Measurements from ENCODE around the gene IFT27. TPM values are rescaled to one million over a fixed set of nuclear protein-coding genes. Genes with fewer than 3 reads are reported as not detected.

IFT27 gene
- polyA plus RNA-seq, 1 donor from 2014 or later: 111 TPM

DNA sequence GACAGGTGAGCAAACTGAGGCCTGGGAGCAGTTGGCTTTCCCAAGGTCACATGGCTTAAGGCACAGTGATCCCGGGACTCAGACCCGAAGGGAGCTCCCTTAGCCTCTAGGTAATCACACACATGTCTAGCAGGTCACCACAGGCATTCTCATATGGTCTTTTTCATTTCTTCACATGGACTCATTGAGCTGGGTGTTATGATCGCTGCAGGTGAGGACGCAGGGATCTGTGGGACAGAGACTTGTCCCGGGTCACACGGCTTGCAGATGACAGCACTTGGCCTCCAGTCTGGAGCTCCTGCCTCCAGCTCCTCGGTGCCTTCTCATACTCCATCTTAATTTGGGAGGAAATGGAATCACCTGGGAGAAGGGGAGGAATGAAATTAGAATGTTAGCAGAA lies 48.8 kb downstream of the IFT27 start:
- H3K27me3 ChIP-seq (ENCODE audit: insufficient read depth, low read depth, low read length): peaks cover 3% of the 10 kb centered on the region
- no peaks in the 10 kb centered on the region for H3K9me3 ChIP-seq (ENCODE audit: low read length)
- H3F3A ChIP-seq (ENCODE audit: insufficient read depth, low read length, poor library complexity, severe bottlenecking): no peaks in the 10 kb centered on the region
- no peak overlapping the region for H2AFZ ChIP-seq (ENCODE audit: low read depth, low read length)
- H3K9ac ChIP-seq (ENCODE audit: low read length): no peak overlapping the region
- H3K9me2 ChIP-seq (ENCODE audit: insufficient read depth, low read length): no peaks in the 10 kb centered on the region
- TF ChIP-seq RAD21 (conservative IDR thresholded peaks at IDR 0.05): no peak
- TF ChIP-seq, protein P1, sequence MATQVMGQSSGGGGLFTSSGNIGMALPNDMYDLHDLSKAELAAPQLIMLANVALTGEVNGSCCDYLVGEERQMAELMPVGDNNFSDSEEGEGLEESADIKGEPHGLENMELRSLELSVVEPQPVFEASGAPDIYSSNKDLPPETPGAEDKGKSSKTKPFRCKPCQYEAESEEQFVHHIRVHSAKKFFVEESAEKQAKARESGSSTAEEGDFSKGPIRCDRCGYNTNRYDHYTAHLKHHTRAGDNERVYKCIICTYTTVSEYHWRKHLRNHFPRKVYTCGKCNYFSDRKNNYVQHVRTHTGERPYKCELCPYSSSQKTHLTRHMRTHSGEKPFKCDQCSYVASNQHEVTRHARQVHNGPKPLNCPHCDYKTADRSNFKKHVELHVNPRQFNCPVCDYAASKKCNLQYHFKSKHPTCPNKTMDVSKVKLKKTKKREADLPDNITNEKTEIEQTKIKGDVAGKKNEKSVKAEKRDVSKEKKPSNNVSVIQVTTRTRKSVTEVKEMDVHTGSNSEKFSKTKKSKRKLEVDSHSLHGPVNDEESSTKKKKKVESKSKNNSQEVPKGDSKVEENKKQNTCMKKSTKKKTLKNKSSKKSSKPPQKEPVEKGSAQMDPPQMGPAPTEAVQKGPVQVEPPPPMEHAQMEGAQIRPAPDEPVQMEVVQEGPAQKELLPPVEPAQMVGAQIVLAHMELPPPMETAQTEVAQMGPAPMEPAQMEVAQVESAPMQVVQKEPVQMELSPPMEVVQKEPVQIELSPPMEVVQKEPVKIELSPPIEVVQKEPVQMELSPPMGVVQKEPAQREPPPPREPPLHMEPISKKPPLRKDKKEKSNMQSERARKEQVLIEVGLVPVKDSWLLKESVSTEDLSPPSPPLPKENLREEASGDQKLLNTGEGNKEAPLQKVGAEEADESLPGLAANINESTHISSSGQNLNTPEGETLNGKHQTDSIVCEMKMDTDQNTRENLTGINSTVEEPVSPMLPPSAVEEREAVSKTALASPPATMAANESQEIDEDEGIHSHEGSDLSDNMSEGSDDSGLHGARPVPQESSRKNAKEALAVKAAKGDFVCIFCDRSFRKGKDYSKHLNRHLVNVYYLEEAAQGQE (IDR thresholded peaks at IDR 0.05; ENCODE audit: borderline replicate concordance): no peak
- TF ChIP-seq MXI1 (conservative IDR thresholded peaks at IDR 0.05; ENCODE audit: poor library complexity, severe bottlenecking): no peak
- TF ChIP-seq, protein P2, sequence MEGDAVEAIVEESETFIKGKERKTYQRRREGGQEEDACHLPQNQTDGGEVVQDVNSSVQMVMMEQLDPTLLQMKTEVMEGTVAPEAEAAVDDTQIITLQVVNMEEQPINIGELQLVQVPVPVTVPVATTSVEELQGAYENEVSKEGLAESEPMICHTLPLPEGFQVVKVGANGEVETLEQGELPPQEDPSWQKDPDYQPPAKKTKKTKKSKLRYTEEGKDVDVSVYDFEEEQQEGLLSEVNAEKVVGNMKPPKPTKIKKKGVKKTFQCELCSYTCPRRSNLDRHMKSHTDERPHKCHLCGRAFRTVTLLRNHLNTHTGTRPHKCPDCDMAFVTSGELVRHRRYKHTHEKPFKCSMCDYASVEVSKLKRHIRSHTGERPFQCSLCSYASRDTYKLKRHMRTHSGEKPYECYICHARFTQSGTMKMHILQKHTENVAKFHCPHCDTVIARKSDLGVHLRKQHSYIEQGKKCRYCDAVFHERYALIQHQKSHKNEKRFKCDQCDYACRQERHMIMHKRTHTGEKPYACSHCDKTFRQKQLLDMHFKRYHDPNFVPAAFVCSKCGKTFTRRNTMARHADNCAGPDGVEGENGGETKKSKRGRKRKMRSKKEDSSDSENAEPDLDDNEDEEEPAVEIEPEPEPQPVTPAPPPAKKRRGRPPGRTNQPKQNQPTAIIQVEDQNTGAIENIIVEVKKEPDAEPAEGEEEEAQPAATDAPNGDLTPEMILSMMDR (IDR thresholded peaks at IDR 0.05; ENCODE audit: poor library complexity, severe bottlenecking): no peak
- TF ChIP-seq TAF1 (IDR thresholded peaks at IDR 0.05; ENCODE audit: low read depth): no peak
- no peak for TF ChIP-seq EP300 (conservative IDR thresholded peaks at IDR 0.05; ENCODE audit: poor library complexity, severe bottlenecking)
- TF ChIP-seq EZH2 (IDR thresholded peaks at IDR 0.05; ENCODE audit: borderline replicate concordance, insufficient read depth, low read length, poor library complexity, severe bottlenecking): no peak
- no peak for TF ChIP-seq POLR2AphosphoS5 (IDR thresholded peaks at IDR 0.05)
- TF ChIP-seq SMC3 (conservative IDR thresholded peaks at IDR 0.05; ENCODE audit: poor library complexity): no peak
- H3K27ac ChIP-seq (ENCODE audit: low read length): no peak overlapping the region
- no peaks in the 10 kb centered on the region for H3K79me2 ChIP-seq (replicated peaks; ENCODE audit: insufficient read depth, low read length)
- H3K4me2 ChIP-seq (ENCODE audit: low read length): no peak overlapping the region
- no peak overlapping the region for H3K4me3 ChIP-seq (ENCODE audit: low read length)
- H4K20me1 ChIP-seq (ENCODE audit: insufficient read depth): no peaks in the 10 kb centered on the region
- H3K36me3 ChIP-seq (ENCODE audit: insufficient read depth, low read length): no peaks in the 10 kb centered on the region

DNA sequence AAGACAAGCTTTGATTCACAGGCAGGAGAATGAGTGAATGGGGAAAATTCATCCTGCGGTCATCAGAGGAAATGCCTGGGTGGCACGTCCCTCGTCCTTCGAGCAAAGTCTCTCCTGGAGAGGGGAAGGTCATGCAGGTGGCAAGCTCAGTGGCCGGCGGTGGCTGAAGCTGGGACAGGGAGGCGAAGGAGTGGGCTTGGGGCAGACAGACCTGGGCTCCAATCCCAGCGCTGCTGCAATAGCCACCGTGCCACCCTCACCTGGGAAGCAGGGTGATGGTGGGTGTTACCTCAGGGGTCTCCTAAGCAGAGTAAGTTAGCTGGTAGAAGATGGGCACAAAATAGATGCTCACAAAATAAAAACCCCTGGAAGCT lies 49.9 kb downstream of the IFT27 start:
- Histone ChIP-seq H3K4me2 (ENCODE audit: low read length) (no peak overlapping the region), H3K27me3 (ENCODE audit: insufficient read depth, low read depth, low read length) (peaks cover 3% of the 10 kb centered on the region), H3K36me3 (ENCODE audit: insufficient read depth, low read length) (no peaks in the 10 kb centered on the region), H4K20me1 (ENCODE audit: insufficient read depth) (no peaks in the 10 kb centered on the region), H3K9me3 (ENCODE audit: low read length) (no peaks in the 10 kb centered on the region), H3K9me2 (ENCODE audit: insufficient read depth, low read length) (no peaks in the 10 kb centered on the region), H3K9ac (ENCODE audit: low read length) (no peak overlapping the region), H3F3A (ENCODE audit: insufficient read depth, low read length, poor library complexity, severe bottlenecking) (no peaks in the 10 kb centered on the region), H3K79me2 (replicated peaks; ENCODE audit: insufficient read depth, low read length) (no peaks in the 10 kb centered on the region), H3K4me3 (ENCODE audit: low read length) (no peak overlapping the region), H2AFZ (ENCODE audit: low read depth, low read length) (no peak overlapping the region), H3K27ac (ENCODE audit: low read length) (no peak overlapping the region)
- TF ChIP-seq, protein P1 (IDR thresholded peaks at IDR 0.05; ENCODE audit: borderline replicate concordance): no peak
- TF ChIP-seq MXI1 (conservative IDR thresholded peaks at IDR 0.05; ENCODE audit: poor library complexity, severe bottlenecking) (no peak), EP300 (conservative IDR thresholded peaks at IDR 0.05; ENCODE audit: poor library complexity, severe bottlenecking) (no peak), EZH2 (IDR thresholded peaks at IDR 0.05; ENCODE audit: borderline replicate concordance, insufficient read depth, low read length, poor library complexity, severe bottlenecking) (no peak), SMC3 (conservative IDR thresholded peaks at IDR 0.05; ENCODE audit: poor library complexity) (no peak), POLR2AphosphoS5 (IDR thresholded peaks at IDR 0.05) (no peak), RAD21 (conservative IDR thresholded peaks at IDR 0.05) (no peak), TAF1 (IDR thresholded peaks at IDR 0.05; ENCODE audit: low read depth) (no peak)
- TF ChIP-seq, protein P2 (IDR thresholded peaks at IDR 0.05; ENCODE audit: poor library complexity, severe bottlenecking): no peak
